Loucy (cell line): ENCODE data around the gene SEMA5A.

Experiments
- EZH2phosphoT487 ChIP-seq: fragments of 200-600 bp; IDR thresholded peaks from 2 replicates; pipeline ENCODE4 v1.6.1; 2018; ENCODE audit warnings: antibody characterized with exemption, mild to moderate bottlenecking, moderate library complexity, borderline replicate concordance
- TF ChIP-seq, protein P1 (sequence below): fragments of 200-600 bp; sonication (generic); conservative IDR thresholded peaks from 2 replicates; pipeline ENCODE4 v1.5.1; 2014; ENCODE audit warnings: mild to moderate bottlenecking, antibody characterized with exemption, low read length

GRCh38 chr5:9438596-9439354 is 107.1 kb downstream of the SEMA5A start:
- TF ChIP-seq, protein P1, sequence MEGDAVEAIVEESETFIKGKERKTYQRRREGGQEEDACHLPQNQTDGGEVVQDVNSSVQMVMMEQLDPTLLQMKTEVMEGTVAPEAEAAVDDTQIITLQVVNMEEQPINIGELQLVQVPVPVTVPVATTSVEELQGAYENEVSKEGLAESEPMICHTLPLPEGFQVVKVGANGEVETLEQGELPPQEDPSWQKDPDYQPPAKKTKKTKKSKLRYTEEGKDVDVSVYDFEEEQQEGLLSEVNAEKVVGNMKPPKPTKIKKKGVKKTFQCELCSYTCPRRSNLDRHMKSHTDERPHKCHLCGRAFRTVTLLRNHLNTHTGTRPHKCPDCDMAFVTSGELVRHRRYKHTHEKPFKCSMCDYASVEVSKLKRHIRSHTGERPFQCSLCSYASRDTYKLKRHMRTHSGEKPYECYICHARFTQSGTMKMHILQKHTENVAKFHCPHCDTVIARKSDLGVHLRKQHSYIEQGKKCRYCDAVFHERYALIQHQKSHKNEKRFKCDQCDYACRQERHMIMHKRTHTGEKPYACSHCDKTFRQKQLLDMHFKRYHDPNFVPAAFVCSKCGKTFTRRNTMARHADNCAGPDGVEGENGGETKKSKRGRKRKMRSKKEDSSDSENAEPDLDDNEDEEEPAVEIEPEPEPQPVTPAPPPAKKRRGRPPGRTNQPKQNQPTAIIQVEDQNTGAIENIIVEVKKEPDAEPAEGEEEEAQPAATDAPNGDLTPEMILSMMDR = no peak
- TF ChIP-seq EZH2phosphoT487 = no peak
